Stimulated activated CD4-positive, alpha-beta T cell treated with anti-CD3 and anti-CD28 coated beads, Interleukin-12 subunit alpha, Interleukin-12 subunit beta, amount 100 ng/mL, for 24 hours (primary cell): ENCODE measurements around the gene MGP.

ENCODE experiments used
- DNase-seq, 2 experiments: peaks; one replicate each; pipeline ENCODE4 v3.0.0-alpha.2; 2020; ENCODE audit warnings: low read depth in 2 of 2

MGP gene

GRCh38 chr12:14860490-14860889, 25.2 kb downstream of the MGP start:
- DNase-seq: no peak

- DNase-seq: no peak
Observed at GRCh38 chr12:14858513-14858912, 27.1 kb downstream of the MGP start.

GRCh38 chr12:14854586-14855183, 31.0 kb downstream of the MGP start:
- no peak for DNase-seq

GRCh38 chr12:14853961-14854360, 31.7 kb downstream of the MGP start:
- DNase-seq: no peak

GRCh38 chr12:14852880-14853279, 32.8 kb downstream of the MGP start:
- DNase-seq: no peak

GRCh38 chr12:14850929-14851663, 34.6 kb downstream of the MGP start:
- no peak for DNase-seq

GRCh38 chr12:14849661-14850060, 36.0 kb downstream of the MGP start:
- no peak for DNase-seq

GRCh38 chr12:14846876-14847580, 38.6 kb downstream of the MGP start:
- DNase-seq: no peak

GRCh38 chr12:14846042-14846587, 39.5 kb downstream of the MGP start:
- no peak for DNase-seq

- peak in 1 of 2 experiments; percentile 12 for DNase-seq
Observed at GRCh38 chr12:14845350-14845750, 40.3 kb downstream of the MGP start.

- no peak for DNase-seq
Observed at GRCh38 chr12:14844401-14844800, 41.3 kb downstream of the MGP start.

- no peak for DNase-seq
Observed at GRCh38 chr12:14843425-14843887, 42.2 kb downstream of the MGP start, which contains the start of gene ART4. TSS of gene ART4 (minus strand) at chr12:14843526. CDS start at chr12:14843113, 413 bp downstream.

GRCh38 chr12:14842315-14842714, 43.3 kb downstream of the MGP start:
- DNase-seq: no peak

- DNase-seq: no peak
Observed at GRCh38 chr12:14841761-14842160, 43.9 kb downstream of the MGP start.

- DNase-seq: no peak
Observed at GRCh38 chr12:14840616-14841015, 45.0 kb downstream of the MGP start.

- no peak for DNase-seq
Observed at GRCh38 chr12:14839262-14839661, 46.4 kb downstream of the MGP start.

GRCh38 chr12:14836336-14837210, 49.1 kb downstream of the MGP start:
- DNase-seq: no peak

GRCh38 chr12:14834509-14834908, 51.1 kb downstream of the MGP start:
- no peak for DNase-seq

- DNase-seq: no peak
Observed at GRCh38 chr12:14833952-14834351, 51.7 kb downstream of the MGP start.

GRCh38 chr12:14833336-14833735, 52.3 kb downstream of the MGP start:
- DNase-seq: no peak
